ENCODE measurements around the gene LTC4S. TPM values are rescaled to one million over a fixed set of nuclear protein-coding genes. Genes with fewer than 3 reads are reported as not detected.

LTC4S gene
- total RNA-seq, 1 experiment from 2014 or later: 2.6 TPM

- TF ChIP-seq HMGA2 (CRISPR knock-in tag; IDR thresholded peaks at IDR 0.05): no peak
Measured at GRCh38 chr5:179795863-179796833, 2.4 kb downstream of the LTC4S start (continued).

GRCh38 chr5:179796877-179797608, 3.3 kb downstream of the LTC4S start:
- Mint-ChIP-seq H3K27me3 (ENCODE audit: low read depth) (no peaks in the 10 kb centered on the region), H3K27ac (peak overlapping the region; percentile 90; the same call in 1 of the 2 replicates), H3K4me1 (peaks cover 23% of the 10 kb centered on the region), H3K36me3 (peaks cover 18% of the 10 kb centered on the region), H3K9me3 (no peaks in the 10 kb centered on the region), H3K4me3 (peak overlapping the region; percentile 67)
- TF ChIP-seq GTF2I (CRISPR knock-in tag; conservative IDR thresholded peaks at IDR 0.05) (peak; percentile 65), CTCF (IDR thresholded peaks at IDR 0.05) (no peak)
- ATAC-seq: no peak
- CTCF ChIA-PET: interaction anchor here (0.5 to 5.7 kb wide), 6 partner anchors 17 to 758 kb away, joined by 3 to 39 read pairs (median 4); no protein-coding TSS in a partner anchor
- DNase-seq (ENCODE audit: low spot score): no peak
- POLR2A ChIA-PET: interaction anchor here (0.8 to 1.0 kb wide), 2 partner anchors 9 to 24 kb away, joined by 3 to 4 read pairs; partner anchors contain the start of gene SQSTM1

- Mint-ChIP-seq H3K4me3 (no peak overlapping the region), H3K27me3 (ENCODE audit: low read depth) (no peaks in the 10 kb centered on the region), H3K27ac (no peak overlapping the region), H3K36me3 (peaks cover 18% of the 10 kb centered on the region), H3K4me1 (peaks cover 30% of the 10 kb centered on the region), H3K9me3 (no peaks in the 10 kb centered on the region)
- TF ChIP-seq MXD4 (CRISPR knock-in tag; IDR thresholded peaks at IDR 0.05; ENCODE audit: borderline replicate concordance) (no peak), ELF4 (CRISPR knock-in tag; IDR thresholded peaks at IDR 0.05; ENCODE audit: low read depth) (no peak), PRRX2 (CRISPR knock-in tag; IDR thresholded peaks at IDR 0.05) (no peak), ZNF281 (CRISPR knock-in tag; IDR thresholded peaks at IDR 0.05) (no peak), ZNF121 (CRISPR knock-in tag; IDR thresholded peaks at IDR 0.05) (no peak), SMAD3 (CRISPR knock-in tag; IDR thresholded peaks at IDR 0.05; ENCODE audit: borderline replicate concordance) (no peak), E2F1 (CRISPR knock-in tag; IDR thresholded peaks at IDR 0.05) (no peak), E2F5 (CRISPR knock-in tag; IDR thresholded peaks at IDR 0.05) (no peak), ZNF512 (CRISPR knock-in tag; IDR thresholded peaks at IDR 0.05; ENCODE audit: borderline replicate concordance) (no peak), FOXP1 (CRISPR knock-in tag; IDR thresholded peaks at IDR 0.05; ENCODE audit: borderline replicate concordance) (no peak), ZNF532 (CRISPR knock-in tag; IDR thresholded peaks at IDR 0.05; ENCODE audit: borderline replicate concordance) (no peak), ZNF263 (CRISPR knock-in tag; IDR thresholded peaks at IDR 0.05; ENCODE audit: low read depth) (no peak)
- DNase-seq (ENCODE audit: low spot score): no peak
- ATAC-seq: no peak
- ChIA-PET POLR2A (interaction anchor here (0.8 kb wide), 1 partner anchor 23 kb away, joined by 3 read pairs; the partner anchor contains the start of gene SQSTM1), CTCF (interaction anchor here (1.0 to 5.7 kb wide), 2 partner anchors 35 to 63 kb away, joined by 3 to 39 read pairs; no protein-coding TSS in a partner anchor)
Measured at GRCh38 chr5:179797741-179798140, 4.0 kb downstream of the LTC4S start.
